Mucosa of rectum (tissue), 2 donors: ENCODE data around the gene TP63.
"Not testable (repeated sequence)": the region's sequence is repeated elsewhere in the genome, so short reads cannot be mapped to it uniquely, and the experiment has no call there.

Experiments used
- H3K27ac ChIP-seq, 2 donors: one replicate each; pipeline ENCODE4 v1.7.0; 2013; ENCODE audit warnings: inconsistent platforms in 2 of 2, low read depth in 2 of 2, low read length in 2 of 2
- H3K27me3 ChIP-seq, 2 donors: one replicate each; pipeline ENCODE4 v1.7.0; 2013; ENCODE audit warnings: low read length in 2 of 2; ENCODE audit not compliant: control insufficient read depth in 2 of 2, insufficient read depth in 2 of 2
- H3K36me3 ChIP-seq, 2 donors: one replicate each; pipeline ENCODE4 v1.7.0; 2013; ENCODE audit warnings: low read length in 2 of 2; ENCODE audit not compliant: control insufficient read depth in 2 of 2, insufficient read depth in 2 of 2
- H3K4me1 ChIP-seq, 2 donors: one replicate each; pipeline ENCODE4 v1.7.0; 2013; ENCODE audit warnings: low read length in 2 of 2, mild to moderate bottlenecking in 1 of 2; ENCODE audit not compliant: control insufficient read depth in 2 of 2, insufficient read depth in 2 of 2
- H3K4me3 ChIP-seq, 2 donors: one replicate each; pipeline ENCODE4 v1.7.0; 2013; ENCODE audit warnings: low read length in 2 of 2
- H3K9ac ChIP-seq, 2 donors: one replicate each; pipeline ENCODE4 v1.7.0; 2013; ENCODE audit warnings: low read length in 2 of 2, low read depth in 1 of 2, mild to moderate bottlenecking in 1 of 2
- H3K9me3 ChIP-seq, 2 donors: one replicate each; pipeline ENCODE4 v1.7.0; 2013; ENCODE audit warnings: low read length in 2 of 2; ENCODE audit not compliant: control insufficient read depth in 2 of 2
- donor health status: healthy.
- donor health status: Normal muscosa, but diverticular disease.

TP63 gene

GRCh38 chr3:189735913-189736312 lies 104.7 kb downstream of the TP63 start:
- Histone ChIP-seq H3K36me3 (no peaks in the 10 kb centered on the region), H3K4me1 (no peaks in the 10 kb centered on the region), H3K27me3 (no peaks in the 10 kb centered on the region), H3K27ac (no peak overlapping the region), H3K9ac (no peak overlapping the region), H3K9me3 (no peaks in the 10 kb centered on the region), H3K4me3 (no peak overlapping the region)

- Histone ChIP-seq H3K27me3 (no peaks in the 10 kb centered on the region), H3K27ac (no peak overlapping the region), H3K36me3 (no peaks in the 10 kb centered on the region), H3K4me1 (no peaks in the 10 kb centered on the region), H3K9ac (no peak overlapping the region), H3K9me3 (no peaks in the 10 kb centered on the region), H3K4me3 (no peak overlapping the region)
These were observed 105.9 kb downstream of the TP63 start for GRCh38 chr3:189737071-189737470.

GRCh38 chr3:189737619-189738018 lies 106.4 kb downstream of the TP63 start:
- no peaks in the 10 kb centered on the region for H3K27me3 ChIP-seq
- no peaks in the 10 kb centered on the region for H3K4me1 ChIP-seq
- no peak overlapping the region for H3K27ac ChIP-seq
- H3K9ac ChIP-seq, result no peak overlapping the region
- H3K9me3 ChIP-seq, result no peaks in the 10 kb centered on the region
- no peak overlapping the region for H3K4me3 ChIP-seq
- no peaks in the 10 kb centered on the region for H3K36me3 ChIP-seq

- no peaks in the 10 kb centered on the region for H3K27me3 ChIP-seq
- no peak overlapping the region for H3K4me3 ChIP-seq
- H3K4me1 ChIP-seq, result no peaks in the 10 kb centered on the region
- H3K36me3 ChIP-seq, result no peaks in the 10 kb centered on the region
- H3K27ac ChIP-seq, result no peak overlapping the region
- H3K9ac ChIP-seq, result no peak overlapping the region
- no peaks in the 10 kb centered on the region for H3K9me3 ChIP-seq
These were observed 108.2 kb downstream of the TP63 start for GRCh38 chr3:189739378-189739777.

GRCh38 chr3:189740156-189740555 lies 109.0 kb downstream of the TP63 start:
- Histone ChIP-seq H3K36me3 (no peaks in the 10 kb centered on the region), H3K9me3 (no peaks in the 10 kb centered on the region), H3K27me3 (no peaks in the 10 kb centered on the region), H3K4me1 (no peaks in the 10 kb centered on the region), H3K4me3 (no peak overlapping the region), H3K27ac (no peak overlapping the region), H3K9ac (no peak overlapping the region)

GRCh38 chr3:189744235-189744634 lies 113.0 kb downstream of the TP63 start:
- H3K4me3 ChIP-seq, result no peak overlapping the region
- no peak overlapping the region for H3K27ac ChIP-seq
- H3K9ac ChIP-seq, result no peak overlapping the region
- H3K4me1 ChIP-seq, result no peaks in the 10 kb centered on the region
- H3K36me3 ChIP-seq, result no peaks in the 10 kb centered on the region
- H3K9me3 ChIP-seq, result no peaks in the 10 kb centered on the region
- no peaks in the 10 kb centered on the region for H3K27me3 ChIP-seq

- no peaks in the 10 kb centered on the region for H3K36me3 ChIP-seq
- no peak overlapping the region for H3K4me3 ChIP-seq
- no peaks in the 10 kb centered on the region for H3K9me3 ChIP-seq
- H3K27me3 ChIP-seq, result no peaks in the 10 kb centered on the region
- no peaks in the 10 kb centered on the region for H3K4me1 ChIP-seq
- H3K9ac ChIP-seq, result no peak overlapping the region
- H3K27ac ChIP-seq, result no peak overlapping the region
These were observed 114.4 kb downstream of the TP63 start for GRCh38 chr3:189745622-189746021.

GRCh38 chr3:189748046-189748445 lies 116.9 kb downstream of the TP63 start:
- Histone ChIP-seq H3K4me1 (no peaks in the 10 kb centered on the region), H3K27me3 (no peaks in the 10 kb centered on the region), H3K36me3 (no peaks in the 10 kb centered on the region), H3K4me3 (no peak overlapping the region), H3K27ac (no peak overlapping the region), H3K9ac (no peak overlapping the region), H3K9me3 (no peaks in the 10 kb centered on the region)

- H3K9ac ChIP-seq, H3K27me3 ChIP-seq, H3K4me3 ChIP-seq, H3K27ac ChIP-seq, H3K4me1 ChIP-seq, H3K9me3 ChIP-seq, H3K36me3 ChIP-seq: not testable (repeated sequence)
These were observed 119.8 kb downstream of the TP63 start for GRCh38 chr3:189750972-189751371.

GRCh38 chr3:189754356-189754755 lies 123.2 kb downstream of the TP63 start:
- no peaks in the 10 kb centered on the region for H3K27me3 ChIP-seq
- no peak overlapping the region for H3K9ac ChIP-seq
- no peaks in the 10 kb centered on the region for H3K9me3 ChIP-seq
- no peak overlapping the region for H3K4me3 ChIP-seq
- no peak overlapping the region for H3K27ac ChIP-seq
- H3K36me3 ChIP-seq, result no peaks in the 10 kb centered on the region
- no peaks in the 10 kb centered on the region for H3K4me1 ChIP-seq

GRCh38 chr3:189756582-189757078 lies 125.4 kb downstream of the TP63 start:
- Histone ChIP-seq H3K4me1 (no peaks in the 10 kb centered on the region), H3K27ac (no peak overlapping the region), H3K9me3 (no peaks in the 10 kb centered on the region), H3K27me3 (no peaks in the 10 kb centered on the region), H3K36me3 (no peaks in the 10 kb centered on the region), H3K9ac (no peak overlapping the region), H3K4me3 (no peak overlapping the region)
